DOHH2 (cell line): ENCODE data around the gene TRMT44.

Source experiments
- CTCF ChIP-seq: fragments of 200-600 bp; sonication (generic); IDR thresholded peaks from one replicate; pipeline ENCODE4 v1.5.1; 2014; ENCODE audit warnings: antibody characterized with exemption, mild to moderate bottlenecking, low read depth, low read length; ENCODE audit not compliant: poor library complexity, severe bottlenecking
- EZH2phosphoT487 ChIP-seq: fragments of 200-600 bp; sonication (generic); IDR thresholded peaks from 2 replicates; pipeline ENCODE4 v1.6.1; 2017; ENCODE audit warnings: borderline replicate concordance, mild to moderate bottlenecking, antibody characterized with exemption, low read length, moderate library complexity, mixed read lengths

GRCh38 chr4:8516061-8516573 lies 75.5 kb downstream of the TRMT44 start:
- TF ChIP-seq CTCF (no peak), EZH2phosphoT487 (no peak)
